ENCODE results near the gene DPF1.

The DPF1 gene

DNA sequence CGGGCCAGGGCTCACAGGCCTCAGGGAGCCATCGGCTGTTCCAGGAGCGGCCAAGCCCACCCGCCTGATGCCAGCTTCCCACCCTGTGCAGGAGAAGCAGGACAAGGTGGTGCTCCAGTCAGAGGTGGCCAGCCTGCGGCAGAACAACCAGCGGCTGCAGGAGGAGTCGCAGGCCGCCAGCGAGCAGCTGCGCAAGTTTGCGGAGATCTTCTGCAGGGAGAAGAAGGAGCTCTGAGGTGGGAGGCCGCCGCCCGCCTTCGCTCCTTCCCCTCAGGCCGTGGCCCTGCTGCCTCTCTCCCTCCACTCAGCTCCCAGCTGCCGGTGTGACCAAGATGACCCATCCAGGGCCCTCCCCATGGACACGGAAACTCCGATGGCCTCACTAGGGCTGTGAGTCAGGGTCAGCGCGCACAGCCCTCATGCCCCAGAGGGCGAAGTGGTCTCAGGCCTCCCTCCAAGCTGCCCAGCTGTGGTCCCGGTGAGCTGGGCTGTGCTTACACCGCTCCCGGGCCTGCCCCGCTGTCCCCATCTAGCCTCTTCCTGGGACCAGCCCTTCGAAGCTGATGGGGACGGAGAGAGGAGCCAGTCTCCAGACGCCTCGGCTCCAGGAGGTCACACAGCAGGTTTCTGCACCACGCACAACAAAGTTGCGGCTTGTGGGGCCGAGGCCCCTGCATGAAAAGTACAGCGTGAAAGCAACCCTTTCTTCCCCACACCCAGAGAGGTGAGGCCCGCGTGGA, 17.8 kb downstream of the DPF1 start:
- Mint-ChIP-seq H3K27me3 (ENCODE audit: low read depth) (peaks cover 26% of the 10 kb centered on the region), H3K27ac (no peak overlapping the region), H3K9me3 (no peaks in the 10 kb centered on the region), H3K36me3 (ENCODE audit: low read depth) (no peaks in the 10 kb centered on the region), H3K4me1 (ENCODE audit: low read depth) (no peaks in the 10 kb centered on the region), H3K4me3 (no peak overlapping the region)
- DNase-seq (ENCODE audit: low spot score), result no peak

DNA sequence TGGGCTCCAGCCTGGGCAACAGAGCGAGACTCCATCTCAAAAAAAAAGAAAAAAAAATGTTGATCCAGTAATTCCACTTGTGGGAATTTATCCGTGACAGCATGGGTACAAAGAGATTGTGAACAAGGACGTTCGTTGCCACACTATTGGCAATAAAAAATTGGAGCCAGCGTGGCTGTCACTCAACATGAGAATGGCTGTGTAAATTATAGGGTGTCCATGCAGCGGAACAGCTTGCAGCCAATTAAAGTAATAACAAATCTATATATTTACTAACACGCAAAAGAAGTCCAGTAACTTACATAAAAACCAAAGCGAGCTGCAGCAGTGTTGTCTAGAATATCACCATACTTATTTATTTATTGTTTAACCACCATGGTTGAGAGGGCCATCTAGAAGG, 19.3 kb downstream of the DPF1 start:
- no peak overlapping the region for H3K4me3 Mint-ChIP-seq
- no peaks in the 10 kb centered on the region for H3K4me1 Mint-ChIP-seq (ENCODE audit: low read depth)
- H3K36me3 Mint-ChIP-seq (ENCODE audit: low read depth), result no peaks in the 10 kb centered on the region

DNA sequence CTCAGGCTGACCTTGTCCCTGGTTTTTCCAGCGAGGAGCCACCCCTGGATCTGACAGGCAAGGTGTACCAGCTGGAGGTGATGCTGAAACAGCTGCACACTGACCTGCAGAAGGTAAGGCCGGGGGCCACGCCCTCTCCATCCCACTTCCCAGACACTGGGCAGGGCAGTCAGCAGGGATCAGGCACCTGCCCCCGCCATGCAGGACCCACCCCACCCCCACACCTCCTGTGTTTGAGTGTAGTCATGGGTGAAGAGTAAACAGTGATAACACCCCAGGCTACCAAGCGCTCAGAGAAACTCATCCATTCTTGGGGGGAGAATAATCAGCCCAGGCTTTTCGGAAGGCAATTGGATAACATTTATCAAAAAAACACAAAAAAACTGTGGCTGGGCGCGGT, 19.9 kb downstream of the DPF1 start:
- H3K4me1 Mint-ChIP-seq (ENCODE audit: low read depth), result no peaks in the 10 kb centered on the region
- H3K36me3 Mint-ChIP-seq (ENCODE audit: low read depth), result no peaks in the 10 kb centered on the region
- H3K9me3 Mint-ChIP-seq, result no peaks in the 10 kb centered on the region
- no peak overlapping the region for H3K27ac Mint-ChIP-seq
- no peak for DNase-seq (ENCODE audit: low spot score)
- peaks cover 8% of the 10 kb centered on the region for H3K27me3 Mint-ChIP-seq (ENCODE audit: low read depth)
- no peak overlapping the region for H3K4me3 Mint-ChIP-seq

More for the DNA sequence above, 19.3 kb downstream of the DPF1 start:
- H3K27ac Mint-ChIP-seq, result no peak overlapping the region
- no peaks in the 10 kb centered on the region for H3K9me3 Mint-ChIP-seq
- no peak for DNase-seq (ENCODE audit: low spot score)
- peaks cover 14% of the 10 kb centered on the region for H3K27me3 Mint-ChIP-seq (ENCODE audit: low read depth)

DNA sequence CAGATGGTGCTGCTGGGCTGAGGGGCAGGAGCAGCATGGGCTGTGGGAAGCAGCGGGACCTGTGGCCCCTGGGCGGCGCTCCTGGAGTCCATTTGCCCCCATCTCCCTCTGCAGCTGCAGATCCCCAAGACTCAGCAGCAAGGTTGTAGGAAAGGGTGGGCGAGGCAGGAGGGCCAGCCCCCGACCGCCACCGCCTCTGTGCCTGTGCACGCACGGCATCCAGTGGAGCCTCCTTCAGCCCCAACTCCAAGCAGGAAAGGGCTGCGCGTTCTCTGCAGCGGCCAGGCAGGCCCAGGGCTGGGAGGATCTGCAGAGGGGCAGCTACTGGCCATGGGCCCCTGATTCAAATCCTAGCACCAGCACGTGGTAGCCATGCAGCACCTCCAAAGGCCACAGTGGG, 20.8 kb downstream of the DPF1 start:
- no peak overlapping the region for H3K27ac Mint-ChIP-seq
- no peak overlapping the region for H3K4me3 Mint-ChIP-seq
- H3K4me1 Mint-ChIP-seq (ENCODE audit: low read depth), result no peaks in the 10 kb centered on the region
- H3K36me3 Mint-ChIP-seq (ENCODE audit: low read depth), result no peaks in the 10 kb centered on the region
- no peak for DNase-seq (ENCODE audit: low spot score)
- peaks cover under 1% of the 10 kb centered on the region for H3K27me3 Mint-ChIP-seq (ENCODE audit: low read depth)
- H3K9me3 Mint-ChIP-seq, result no peaks in the 10 kb centered on the region

DNA sequence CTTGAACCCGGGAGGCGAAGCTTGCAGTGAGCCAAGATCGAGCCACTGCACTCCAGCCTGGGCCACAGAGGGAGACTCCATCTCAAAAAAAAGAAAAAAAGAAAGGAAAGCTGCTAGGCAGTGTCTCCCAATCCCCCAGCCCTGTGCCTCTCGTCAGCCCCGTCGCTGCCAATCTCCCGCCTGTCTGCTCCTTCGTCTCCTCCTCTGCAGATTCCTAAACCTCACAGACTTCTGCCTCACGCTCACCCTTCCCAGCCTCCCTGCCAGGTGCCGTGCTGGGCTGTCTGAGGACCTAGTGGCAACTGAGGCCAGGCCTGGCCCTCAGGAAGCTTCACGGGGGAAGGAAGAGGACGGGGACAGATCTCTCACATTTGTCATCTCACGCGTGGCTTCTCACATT, 21.5 kb downstream of the DPF1 start:
- H3K36me3 Mint-ChIP-seq (ENCODE audit: low read depth), result no peaks in the 10 kb centered on the region
- no peaks in the 10 kb centered on the region for H3K4me1 Mint-ChIP-seq (ENCODE audit: low read depth)
- DNase-seq (ENCODE audit: low spot score), result no peak
- no peak overlapping the region for H3K4me3 Mint-ChIP-seq
- H3K9me3 Mint-ChIP-seq, result no peaks in the 10 kb centered on the region
- no peaks in the 10 kb centered on the region for H3K27me3 Mint-ChIP-seq (ENCODE audit: low read depth)
- no peak overlapping the region for H3K27ac Mint-ChIP-seq

DNA sequence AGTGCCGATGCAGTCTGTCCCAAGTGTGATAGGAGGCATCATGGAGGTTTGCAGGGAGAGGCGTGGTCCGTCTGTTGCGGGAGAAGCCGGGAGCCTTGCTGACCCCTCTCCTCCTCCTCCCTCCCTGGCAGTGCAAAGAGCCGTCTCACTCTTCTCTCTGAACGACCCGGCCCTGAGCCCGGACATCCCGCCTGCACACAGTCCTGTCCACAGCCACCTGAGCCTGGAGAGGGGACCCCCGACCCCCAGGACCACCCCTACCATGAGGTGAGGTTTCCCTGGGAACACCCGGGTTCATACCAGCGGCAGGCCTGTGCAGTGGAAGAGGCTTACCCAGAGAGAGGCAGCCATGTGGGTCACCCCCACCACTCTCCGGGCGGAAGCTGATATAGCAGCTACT, 22.3 kb downstream of the DPF1 start:
- H3K27me3 Mint-ChIP-seq (ENCODE audit: low read depth), result no peaks in the 10 kb centered on the region
- no peak overlapping the region for H3K4me3 Mint-ChIP-seq
- no peak overlapping the region for H3K27ac Mint-ChIP-seq
- no peaks in the 10 kb centered on the region for H3K9me3 Mint-ChIP-seq
- H3K4me1 Mint-ChIP-seq (ENCODE audit: low read depth), result no peaks in the 10 kb centered on the region
- no peaks in the 10 kb centered on the region for H3K36me3 Mint-ChIP-seq (ENCODE audit: low read depth)
- DNase-seq (ENCODE audit: low spot score), result no peak

DNA sequence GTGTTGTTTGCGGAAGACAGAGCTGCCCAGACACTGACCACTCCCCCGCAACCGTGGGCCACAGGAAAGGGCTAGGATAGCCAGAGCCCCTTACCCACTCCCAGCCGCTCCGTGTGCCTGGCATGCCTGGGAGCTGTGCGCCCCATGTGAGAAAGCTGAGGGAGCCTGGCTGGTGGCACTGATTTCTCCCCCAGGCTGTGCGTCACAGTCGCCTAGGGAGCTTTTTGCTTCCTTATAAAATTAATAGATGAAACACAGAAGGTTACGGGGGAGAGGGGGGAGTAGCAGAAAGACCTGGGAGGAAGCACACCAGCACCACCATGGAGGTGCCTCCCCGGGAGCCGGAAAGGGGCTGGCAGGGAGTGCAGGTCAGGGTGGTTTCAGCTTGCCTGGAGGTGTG, 24.7 kb downstream of the DPF1 start:
- Mint-ChIP-seq H3K4me3 (no peak overlapping the region), H3K4me1 (ENCODE audit: low read depth) (no peaks in the 10 kb centered on the region), H3K9me3 (no peaks in the 10 kb centered on the region), H3K27ac (no peak overlapping the region), H3K36me3 (ENCODE audit: low read depth) (no peaks in the 10 kb centered on the region), H3K27me3 (ENCODE audit: low read depth) (no peaks in the 10 kb centered on the region)
- DNase-seq (ENCODE audit: low spot score), result no peak

DNA sequence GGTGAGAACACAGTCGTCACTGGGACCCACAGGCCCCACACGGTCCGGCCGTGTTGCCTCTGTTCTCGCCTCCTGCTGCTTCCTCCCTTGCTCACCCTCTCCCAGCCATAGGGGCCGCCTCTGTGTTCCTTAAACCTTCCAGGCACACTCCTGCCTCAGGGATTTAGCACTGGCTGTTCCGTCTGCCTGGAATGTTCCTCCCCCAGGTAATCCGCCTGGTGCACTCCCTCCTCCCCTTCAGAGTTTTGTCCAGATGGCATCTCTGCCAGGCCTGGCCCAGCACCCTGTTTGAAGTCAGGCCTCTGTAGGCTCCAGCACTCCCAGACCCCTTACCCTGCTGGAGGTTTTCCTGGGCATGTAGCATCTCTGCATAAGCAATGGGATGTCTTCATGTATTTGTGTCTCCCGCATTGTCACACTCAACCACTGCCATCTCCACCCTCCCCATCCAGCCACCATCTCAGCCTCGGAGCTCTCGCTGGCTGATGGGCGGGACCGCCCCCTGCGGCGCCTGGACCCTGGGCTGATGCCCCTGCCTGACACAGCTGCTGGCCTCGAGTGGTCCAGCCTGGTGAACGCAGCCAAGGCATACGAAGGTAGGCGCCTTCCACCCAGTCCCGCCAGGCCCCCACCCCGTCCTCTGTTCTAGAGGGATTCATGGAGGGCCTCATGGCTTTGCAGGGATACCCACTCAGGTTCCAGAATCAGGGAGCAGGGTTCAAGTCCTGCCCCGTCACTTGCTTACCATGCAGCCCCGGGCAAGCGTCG, 25.9 kb downstream of the DPF1 start:
- H3K27ac Mint-ChIP-seq, result no peak overlapping the region

DNA sequence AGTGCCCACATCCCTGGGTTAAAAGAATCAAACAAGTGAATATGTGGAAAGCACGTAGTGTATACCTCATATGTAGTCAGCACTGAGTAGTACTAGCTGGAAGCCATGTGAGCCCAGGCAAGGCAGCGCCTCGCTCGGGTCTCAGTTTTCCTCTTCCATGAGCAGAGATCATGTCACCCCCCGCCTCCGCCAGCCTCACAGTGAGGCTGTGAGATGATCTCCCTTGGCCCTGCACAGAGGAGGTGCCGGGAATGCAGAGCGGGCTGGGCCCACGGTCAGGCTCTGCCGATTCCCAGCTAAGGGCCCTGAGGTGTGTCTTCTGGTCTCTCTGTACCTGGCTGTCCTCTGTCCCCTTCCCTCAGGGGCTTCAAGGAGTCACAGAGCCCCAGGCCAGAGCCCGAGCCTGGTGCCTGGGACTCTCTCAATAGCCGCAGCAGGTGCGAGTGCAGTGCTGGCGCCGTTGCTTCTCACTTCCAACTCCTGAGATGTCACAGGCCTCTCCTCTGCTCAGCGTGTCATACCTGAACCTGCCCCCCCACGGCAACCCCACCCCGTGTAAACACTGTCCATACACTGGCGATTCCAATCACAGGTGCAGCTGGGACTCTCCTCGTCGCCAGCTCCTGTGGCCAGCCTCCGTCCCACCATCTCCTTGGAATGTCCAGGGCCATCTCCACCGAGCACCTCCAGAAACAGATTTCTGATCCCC, 26.9 kb downstream of the DPF1 start:
- H3K9me3 Mint-ChIP-seq, result no peaks in the 10 kb centered on the region
- H3K27me3 Mint-ChIP-seq (ENCODE audit: low read depth), result no peaks in the 10 kb centered on the region
- DNase-seq (ENCODE audit: low spot score), result no peak
- H3K4me1 Mint-ChIP-seq (ENCODE audit: low read depth), result no peaks in the 10 kb centered on the region
- H3K27ac Mint-ChIP-seq, result no peak overlapping the region
- H3K4me3 Mint-ChIP-seq, result no peak overlapping the region
- H3K36me3 Mint-ChIP-seq (ENCODE audit: low read depth), result no peaks in the 10 kb centered on the region

More for the DNA sequence above, 25.9 kb downstream of the DPF1 start:
- Mint-ChIP-seq H3K9me3 (no peaks in the 10 kb centered on the region), H3K36me3 (ENCODE audit: low read depth) (no peaks in the 10 kb centered on the region), H3K27me3 (ENCODE audit: low read depth) (no peaks in the 10 kb centered on the region), H3K4me3 (no peak overlapping the region), H3K4me1 (ENCODE audit: low read depth) (no peaks in the 10 kb centered on the region)
- no peak for DNase-seq (ENCODE audit: low spot score)

DNA sequence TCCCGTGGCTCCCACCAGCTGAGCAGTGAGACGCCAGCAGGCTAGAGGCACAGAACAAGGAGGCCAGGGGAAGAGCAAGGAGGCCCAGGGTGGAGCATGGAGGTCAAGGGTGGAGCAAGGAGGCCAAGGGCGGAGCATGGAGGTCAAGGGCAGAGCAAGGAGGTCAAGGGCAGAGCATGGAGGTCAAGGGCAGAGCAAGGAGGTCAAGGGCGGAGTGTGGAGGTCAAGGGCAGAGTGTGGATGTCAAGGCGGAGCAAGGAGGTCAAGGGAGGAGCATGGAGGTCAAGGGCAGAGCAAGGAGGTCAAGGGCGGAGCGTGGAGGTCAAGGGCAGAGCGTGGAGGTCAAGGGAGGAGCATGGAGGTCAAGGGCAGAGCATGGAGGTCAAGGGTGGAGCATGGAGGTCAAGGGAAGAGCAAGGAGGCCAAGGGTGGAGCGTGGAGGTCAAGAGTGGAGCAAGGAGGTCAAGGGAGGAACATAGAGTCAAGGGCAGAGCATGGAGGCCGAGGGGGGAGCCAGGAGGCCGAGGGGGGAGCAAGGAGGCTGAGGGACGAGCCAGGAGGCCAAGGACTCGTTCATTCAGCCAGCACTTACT, 27.7 kb downstream of the DPF1 start:
- Mint-ChIP-seq H3K4me1 (ENCODE audit: low read depth) (no peaks in the 10 kb centered on the region), H3K27me3 (ENCODE audit: low read depth) (no peaks in the 10 kb centered on the region), H3K9me3 (no peaks in the 10 kb centered on the region), H3K27ac (no peak overlapping the region), H3K4me3 (no peak overlapping the region), H3K36me3 (ENCODE audit: low read depth) (no peaks in the 10 kb centered on the region)
- no peak for DNase-seq (ENCODE audit: low spot score)

DNA sequence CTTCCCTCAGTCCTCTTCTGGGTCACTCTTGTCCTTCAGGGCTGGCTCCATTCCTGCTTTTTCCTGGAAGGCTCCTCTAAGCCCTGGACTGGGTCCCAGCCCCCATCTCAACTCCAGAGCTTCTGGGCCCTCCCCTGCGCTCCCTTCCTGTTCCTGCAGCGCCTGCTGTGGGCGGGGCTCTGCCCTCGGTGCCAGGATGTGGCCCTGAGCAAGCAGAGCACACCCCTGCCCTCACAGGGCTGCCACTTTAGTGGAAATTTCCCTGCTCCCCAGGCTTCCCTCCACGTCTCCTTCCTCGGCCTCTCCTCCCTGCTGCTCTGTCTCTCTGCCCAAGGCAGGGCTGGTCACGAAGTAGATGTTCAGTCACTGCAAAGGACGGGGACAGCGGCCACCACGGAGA, 28.8 kb downstream of the DPF1 start:
- Mint-ChIP-seq H3K27ac (no peak overlapping the region), H3K36me3 (ENCODE audit: low read depth) (no peaks in the 10 kb centered on the region), H3K4me1 (ENCODE audit: low read depth) (no peaks in the 10 kb centered on the region), H3K4me3 (no peak overlapping the region), H3K9me3 (no peaks in the 10 kb centered on the region), H3K27me3 (ENCODE audit: low read depth) (no peaks in the 10 kb centered on the region)
- DNase-seq (ENCODE audit: low spot score), result no peak

DNA sequence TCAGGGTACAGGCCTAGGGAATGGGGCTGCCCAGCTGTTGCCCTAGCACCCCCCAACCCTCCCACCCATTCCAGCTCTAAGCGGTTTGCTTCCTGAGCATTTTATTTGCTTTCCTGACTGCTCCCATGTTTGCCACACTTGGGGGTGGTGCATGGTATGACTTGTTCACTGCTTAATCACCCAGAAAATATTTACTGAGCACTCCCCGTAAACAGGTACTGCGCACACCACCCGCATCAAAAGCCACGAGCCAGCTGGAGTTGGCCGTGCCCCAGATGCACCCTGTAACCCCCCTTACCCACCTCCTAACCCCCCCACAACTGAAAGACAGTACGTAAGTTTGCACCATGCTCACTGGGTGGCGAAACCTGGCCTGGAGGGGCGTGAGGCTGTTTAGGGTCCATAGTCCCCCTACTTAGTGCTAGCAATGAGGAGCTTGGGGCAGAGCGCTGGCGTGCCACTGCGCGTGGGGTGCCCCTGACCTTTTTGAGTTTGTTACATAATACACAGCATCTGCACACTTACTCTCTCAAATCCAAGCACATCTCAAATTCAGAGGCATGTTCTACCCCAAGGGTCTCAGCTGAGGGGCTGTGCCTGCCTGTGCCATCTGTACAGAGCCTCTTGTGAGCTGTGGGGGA, 29.8 kb downstream of the DPF1 start:
- Mint-ChIP-seq H3K4me1 (ENCODE audit: low read depth) (no peaks in the 10 kb centered on the region), H3K36me3 (ENCODE audit: low read depth) (no peaks in the 10 kb centered on the region)

DNA sequence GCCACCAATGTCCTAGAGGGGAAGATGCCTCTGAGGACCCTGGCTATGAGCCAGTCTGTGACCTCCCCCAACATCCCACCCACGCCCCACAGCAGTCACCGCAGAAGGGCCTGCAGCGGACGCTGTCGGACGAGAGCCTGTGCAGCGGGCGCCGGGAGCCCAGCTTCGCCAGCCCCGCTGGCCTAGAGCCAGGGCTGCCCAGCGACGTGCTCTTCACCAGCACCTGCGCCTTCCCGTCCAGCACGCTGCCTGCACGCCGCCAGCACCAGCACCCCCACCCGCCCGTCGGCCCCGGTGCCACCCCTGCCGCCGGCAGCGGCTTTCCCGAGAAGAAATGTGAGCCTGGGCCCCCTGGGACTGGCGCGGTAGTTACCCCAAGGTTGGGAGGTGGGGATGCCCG, 30.6 kb downstream of the DPF1 start:
- Mint-ChIP-seq H3K4me3 (no peak overlapping the region), H3K36me3 (ENCODE audit: low read depth) (no peaks in the 10 kb centered on the region), H3K4me1 (ENCODE audit: low read depth) (no peaks in the 10 kb centered on the region), H3K27me3 (ENCODE audit: low read depth) (no peaks in the 10 kb centered on the region), H3K9me3 (no peaks in the 10 kb centered on the region), H3K27ac (no peak overlapping the region)
- no peak for DNase-seq (ENCODE audit: low spot score)

More for the DNA sequence above, 29.8 kb downstream of the DPF1 start:
- H3K9me3 Mint-ChIP-seq, result no peaks in the 10 kb centered on the region
- H3K27me3 Mint-ChIP-seq (ENCODE audit: low read depth), result no peaks in the 10 kb centered on the region
- H3K4me3 Mint-ChIP-seq, result no peak overlapping the region
- no peak for DNase-seq (ENCODE audit: low spot score)
- no peak overlapping the region for H3K27ac Mint-ChIP-seq
